GM12878 (cell line): ENCODE data around the gene MYD88. TPM values are rescaled to one million over a fixed set of nuclear protein-coding genes. Genes with fewer than 3 reads are reported as not detected.

Source experiments
- BCL3 ChIP-seq: IDR thresholded peaks from 2 replicates; pipeline ENCODE4 v1.6.1; 2011; ENCODE audit warnings: borderline replicate concordance, low read depth, mild to moderate bottlenecking, moderate library complexity, low read length; ENCODE audit not compliant: insufficient read depth, poor library complexity, severe bottlenecking
- BMI1 ChIP-seq: fragments of 450-650 bp; IDR thresholded peaks from 2 replicates; pipeline ENCODE4 v1.6.1; 2016; ENCODE audit warnings: mild to moderate bottlenecking, moderate library complexity, borderline replicate concordance
- CEBPZ ChIP-seq: fragments of 150-350 bp; IDR thresholded peaks from 2 replicates; pipeline ENCODE4 v1.6.1; 2016; ENCODE audit warnings: low read depth, low read length
- CREM ChIP-seq: IDR thresholded peaks from 2 replicates; pipeline ENCODE4 v1.6.1; 2014; ENCODE audit warnings: antibody characterized with exemption, low read depth
- EGR1 ChIP-seq, 2 experiments: IDR thresholded peaks; 1 replicate in 1 of 2; 2 replicates in 1 of 2; pipeline ENCODE4 v1.6.1; 2011 to 2012; ENCODE audit warnings: low read depth in 2 of 2, low read length in 2 of 2, borderline replicate concordance in 1 of 2, mild to moderate bottlenecking in 1 of 2, moderate library complexity in 1 of 2
- HDAC2 ChIP-seq: fragments of 200-600 bp; sonication (generic); IDR thresholded peaks from 2 replicates; pipeline ENCODE4 v1.6.1; 2017
- HDGF ChIP-seq: fragments of 450-650 bp; IDR thresholded peaks from 2 replicates; pipeline ENCODE4 v1.6.1; 2016; ENCODE audit warnings: antibody characterized with exemption
- JUNB ChIP-seq: IDR thresholded peaks from 2 replicates; pipeline ENCODE4 v1.6.1; 2016; ENCODE audit warnings: antibody characterized with exemption, mild to moderate bottlenecking
- KDM1A ChIP-seq: fragments of 200-600 bp; sonication (generic); IDR thresholded peaks from 2 replicates; pipeline ENCODE4 v1.6.1; 2016; ENCODE audit warnings: borderline replicate concordance
- MEF2A ChIP-seq: IDR thresholded peaks from 2 replicates; pipeline ENCODE4 v1.6.1; 2011; ENCODE audit warnings: low read depth, mild to moderate bottlenecking, low read length, moderate library complexity; ENCODE audit not compliant: insufficient read depth
- MEF2B ChIP-seq: fragments of 450-650 bp; IDR thresholded peaks from 2 replicates; pipeline ENCODE4 v1.6.1; 2018; ENCODE audit warnings: mild to moderate bottlenecking, moderate library complexity; ENCODE audit not compliant: partially characterized antibody, poor library complexity, severe bottlenecking
- NFIC ChIP-seq: IDR thresholded peaks from 2 replicates; pipeline ENCODE4 v1.6.1; 2012; ENCODE audit warnings: low read depth, mild to moderate bottlenecking, inconsistent platforms, low read length, moderate library complexity
- NR2C1 ChIP-seq: fragments of 450-650 bp; IDR thresholded peaks from 2 replicates; pipeline ENCODE4 v1.6.1; 2017; ENCODE audit warnings: antibody characterized with exemption, mild to moderate bottlenecking, moderate library complexity
- NR2C2 ChIP-seq: IDR thresholded peaks from 2 replicates; pipeline ENCODE4 v1.6.1; 2011; ENCODE audit warnings: borderline replicate concordance, low read depth; ENCODE audit not compliant: control insufficient read depth, insufficient read length
- NRF1 ChIP-seq: conservative IDR thresholded peaks from 2 replicates; pipeline ENCODE4 v1.6.1; 2011; ENCODE audit warnings: mild to moderate bottlenecking, low read depth, low read length, improper control_type of control experiment
- POLR2A ChIP-seq: IDR thresholded peaks from 2 replicates; pipeline ENCODE4 v1.6.1; 2011; ENCODE audit warnings: low read depth, mild to moderate bottlenecking, low read length
- POLR2AphosphoS5 ChIP-seq: IDR thresholded peaks from 2 replicates; pipeline ENCODE4 v1.6.1; 2011; ENCODE audit warnings: mild to moderate bottlenecking, low read length, inconsistent platforms
- PRDM15 ChIP-seq: fragments of 450-650 bp; formaldehyde crosslinking; IDR thresholded peaks from 2 replicates; pipeline ENCODE4 v1.4.0; 2020; ENCODE audit warnings: mild to moderate bottlenecking, moderate library complexity
- RELA ChIP-seq: fragments of 450-650 bp; IDR thresholded peaks from 2 replicates; pipeline ENCODE4 v1.8.0; 2014; ENCODE audit warnings: borderline replicate concordance; ENCODE audit not compliant: partially characterized antibody
- RUNX3 ChIP-seq: IDR thresholded peaks from 2 replicates; pipeline ENCODE4 v1.6.1; 2012; ENCODE audit warnings: low read length, inconsistent platforms
- TCF3 ChIP-seq: IDR thresholded peaks from 2 replicates; pipeline ENCODE4 v1.6.1; 2012; ENCODE audit warnings: low read depth, mild to moderate bottlenecking, low read length, borderline replicate concordance; ENCODE audit not compliant: insufficient read depth
- YY1 ChIP-seq: IDR thresholded peaks from 2 replicates; pipeline ENCODE4 v1.6.1; 2011; ENCODE audit warnings: low read depth, mild to moderate bottlenecking, low read length
- ZNF207 ChIP-seq: fragments of 450-650 bp; IDR thresholded peaks from 2 replicates; pipeline ENCODE4 v1.6.1; 2014; ENCODE audit warnings: antibody characterized with exemption, mild to moderate bottlenecking, borderline replicate concordance
- polyA plus RNA-seq, 11 experiments: library from polyadenylated mRNA; depleted of rRNA in 4 of 11; unstranded in 6 of 11; stranded (reverse) in 5 of 11; fragments of >200 nt; fragmentation: Nextera tagmentation in 4 of 11; fragmentation: Illumina TruSeq in 1 of 11; extraction: Ambion mirVana in 4 of 11; extraction: Trizol in 1 of 11; gene quantifications; 1 replicate in 1 of 11; 2 replicates in 10 of 11; pipeline versions ENCODE4 v1.2.1 to v1.2.3, GENCODE V29; 2011 to 2016; ENCODE audit warnings: inconsistent platforms in 2 of 11, missing spikeins in 2 of 11, low read depth in 1 of 11
- total RNA-seq, 4 experiments: library from RNA; depleted of rRNA in 3 of 4; stranded (reverse); fragments of >200 nt in 3 of 4; fragmentation: Illumina TruSeq in 1 of 4; extraction: Trizol in 1 of 4; gene quantifications; 2 replicates each; pipeline versions ENCODE4 v1.2.1 to v1.2.3, GENCODE V29; 2013 to 2021

Gene MYD88
- total and polyA plus RNA-seq, 10 of the 15 experiments (the other 5 are each of a cell fraction or from before 2014, with no cell fraction given), result 5.5 to 84.8 (median 67.5) TPM

GRCh38 chr3:38136777-38137614, 1.5 kb upstream of the MYD88 start, which contains the start of gene ACAA1 (continued):
- TF ChIP-seq ZNF207 (0 out of 2 replicates have a peak, but pooled peaks have one; percentile 25), HDAC2 (no peak), NFIC (no peak), MEF2A (no peak), RELA (peak; percentile 25), NR2C2 (no peak), MEF2B (no peak), POLR2AphosphoS5 (peak; percentile 92), YY1 (0 out of 2 replicates have a peak, but pooled peaks have one; percentile 20), HDGF (peak; percentile 100), CREM (no peak), TCF3 (no peak), EGR1 (IDR thresholded peaks at IDR 0.05; ENCODE audit: borderline replicate concordance in 1 of 2, low read depth in 2 of 2, low read length in 2 of 2) (no peak), PRDM15 (CRISPR knock-in tag) (no peak), BMI1 (no peak), POLR2A (peak; percentile 89), BCL3 (no peak), CEBPZ (no peak), KDM1A (no peak), NR2C1 (no peak; the same call in 1 of the 2 replicates), JUNB (no peak), RUNX3 (peak; percentile 63), NRF1 (peak; percentile 45; the same call in 1 of the 2 replicates)
